ENCODE results near the gene SUSD6.

GRCh38 chr14:69643430-69644200 lies 32.2 kb downstream of the SUSD6 start:
- TF ChIP-seq CTCF (IDR thresholded peaks at IDR 0.05) (no peak), POLR2A (IDR thresholded peaks at IDR 0.05) (no peak)

Measured in lower leg skin (tissue), 3 donors.